Parathyroid adenoma (tissue), 2 donors: Measurements from ENCODE around the gene SIM1.
"Not testable (repeated sequence)": the region's sequence is repeated elsewhere in the genome, so short reads cannot be mapped to it uniquely, and the experiment has no call there.

ENCODE experiments used
- H2AFZ ChIP-seq: fragments of 300-600 bp; sonication (generic); one replicate; pipeline ENCODE4 v1.7.0; 2017; ENCODE audit warnings: antibody characterized with exemption, mild to moderate bottlenecking
- H3K27ac ChIP-seq: fragments of 300-600 bp; sonication (generic); one replicate; pipeline ENCODE4 v1.7.0; 2017
- H3K27me3 ChIP-seq: fragments of 300-600 bp; sonication (generic); one replicate; pipeline ENCODE4 v1.7.0; 2017; ENCODE audit warnings: low read length; ENCODE audit not compliant: control insufficient read depth, insufficient read depth
- H3K36me3 ChIP-seq: fragments of 300-600 bp; sonication (generic); one replicate; pipeline ENCODE4 v1.7.0; 2017; ENCODE audit warnings: low read length; ENCODE audit not compliant: control insufficient read depth, insufficient read depth
- H3K4me1 ChIP-seq: fragments of 300-600 bp; sonication (generic); one replicate; pipeline ENCODE4 v1.7.0; 2017; ENCODE audit warnings: control low read depth
- H3K4me2 ChIP-seq: fragments of 300-600 bp; sonication (generic); one replicate; pipeline ENCODE4 v1.7.0; 2017; ENCODE audit warnings: low read length
- H3K4me3 ChIP-seq: fragments of 300-600 bp; sonication (generic); one replicate; pipeline ENCODE4 v1.7.0; 2017; ENCODE audit warnings: low read depth, low read length
- H3K79me2 ChIP-seq: fragments of 300-600 bp; sonication (generic); one replicate; pipeline ENCODE4 v1.7.0; 2017; ENCODE audit warnings: control low read depth
- H3K9ac ChIP-seq: fragments of 300-600 bp; sonication (generic); one replicate; pipeline ENCODE4 v1.7.0; 2017; ENCODE audit warnings: mild to moderate bottlenecking
- H3K9me3 ChIP-seq: fragments of 300-600 bp; sonication (generic); one replicate; pipeline ENCODE4 v1.7.0; 2017; ENCODE audit warnings: low read length; ENCODE audit not compliant: control insufficient read depth
- TF ChIP-seq, protein P1 (sequence below): fragments of 300-600 bp; sonication (generic); IDR thresholded peaks from one replicate; pipeline ENCODE4 v1.7.0; 2017; ENCODE audit warnings: antibody characterized with exemption, mild to moderate bottlenecking
- donor health status: primary hyperparathyroidism.

The SIM1 gene

DNA sequence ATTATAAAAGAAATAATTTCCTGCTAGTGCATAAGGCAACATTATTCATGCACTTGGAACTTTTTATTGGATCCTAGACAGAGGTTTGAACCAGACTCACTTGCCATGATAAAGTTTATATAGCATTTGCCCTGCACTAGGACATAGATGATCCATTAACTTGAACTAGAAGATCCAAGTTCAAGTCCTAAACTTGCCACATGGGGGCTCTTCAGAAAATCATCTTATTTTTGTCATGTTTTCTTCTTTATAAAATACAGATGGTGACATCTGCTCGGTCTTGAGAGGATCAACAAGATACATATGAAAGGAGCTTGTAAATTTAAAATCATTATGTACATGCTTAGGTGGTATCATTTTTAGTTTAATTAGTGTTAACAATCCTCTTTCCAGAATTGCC, 94.5 kb downstream of the SIM1 start:
- H3K9ac ChIP-seq, result no peak overlapping the region
- no peaks in the 10 kb centered on the region for H3K36me3 ChIP-seq
- TF ChIP-seq, protein P1, sequence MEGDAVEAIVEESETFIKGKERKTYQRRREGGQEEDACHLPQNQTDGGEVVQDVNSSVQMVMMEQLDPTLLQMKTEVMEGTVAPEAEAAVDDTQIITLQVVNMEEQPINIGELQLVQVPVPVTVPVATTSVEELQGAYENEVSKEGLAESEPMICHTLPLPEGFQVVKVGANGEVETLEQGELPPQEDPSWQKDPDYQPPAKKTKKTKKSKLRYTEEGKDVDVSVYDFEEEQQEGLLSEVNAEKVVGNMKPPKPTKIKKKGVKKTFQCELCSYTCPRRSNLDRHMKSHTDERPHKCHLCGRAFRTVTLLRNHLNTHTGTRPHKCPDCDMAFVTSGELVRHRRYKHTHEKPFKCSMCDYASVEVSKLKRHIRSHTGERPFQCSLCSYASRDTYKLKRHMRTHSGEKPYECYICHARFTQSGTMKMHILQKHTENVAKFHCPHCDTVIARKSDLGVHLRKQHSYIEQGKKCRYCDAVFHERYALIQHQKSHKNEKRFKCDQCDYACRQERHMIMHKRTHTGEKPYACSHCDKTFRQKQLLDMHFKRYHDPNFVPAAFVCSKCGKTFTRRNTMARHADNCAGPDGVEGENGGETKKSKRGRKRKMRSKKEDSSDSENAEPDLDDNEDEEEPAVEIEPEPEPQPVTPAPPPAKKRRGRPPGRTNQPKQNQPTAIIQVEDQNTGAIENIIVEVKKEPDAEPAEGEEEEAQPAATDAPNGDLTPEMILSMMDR, result no peak
- H3K4me1 ChIP-seq, result no peaks in the 10 kb centered on the region
- H3K27me3 ChIP-seq, result no peaks in the 10 kb centered on the region
- H2AFZ ChIP-seq, result no peak overlapping the region
- no peak overlapping the region for H3K27ac ChIP-seq
- no peaks in the 10 kb centered on the region for H3K9me3 ChIP-seq
- H3K79me2 ChIP-seq, result no peaks in the 10 kb centered on the region
- no peak overlapping the region for H3K4me3 ChIP-seq
- no peak overlapping the region for H3K4me2 ChIP-seq

DNA sequence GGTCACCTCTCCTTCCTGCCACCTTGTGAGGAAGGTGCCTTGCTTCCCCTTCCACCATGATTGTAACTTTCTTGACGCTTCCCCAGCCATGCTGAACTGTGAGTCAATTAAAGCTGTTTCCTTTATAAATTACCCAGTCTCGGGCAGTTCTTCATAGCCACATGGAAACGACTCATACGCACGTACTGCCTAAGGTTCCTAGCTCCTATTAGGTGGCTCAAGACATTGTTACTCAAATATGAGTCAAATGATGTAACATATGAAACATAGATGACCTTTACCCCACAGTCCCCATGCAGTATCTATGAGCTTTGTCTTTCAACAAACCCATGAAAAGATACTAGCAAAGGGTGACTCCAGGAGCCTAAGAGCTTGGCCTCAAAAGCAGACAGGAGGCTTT, 98.3 kb downstream of the SIM1 start:
- Histone ChIP-seq H3K27ac (no peak overlapping the region), H3K79me2 (no peaks in the 10 kb centered on the region), H2AFZ (no peak overlapping the region), H3K4me2 (no peak overlapping the region), H3K9me3 (no peaks in the 10 kb centered on the region), H3K27me3 (no peaks in the 10 kb centered on the region), H3K4me3 (no peak overlapping the region), H3K4me1 (no peaks in the 10 kb centered on the region), H3K9ac (no peak overlapping the region), H3K36me3 (no peaks in the 10 kb centered on the region)
- TF ChIP-seq, protein P1, result no peak

DNA sequence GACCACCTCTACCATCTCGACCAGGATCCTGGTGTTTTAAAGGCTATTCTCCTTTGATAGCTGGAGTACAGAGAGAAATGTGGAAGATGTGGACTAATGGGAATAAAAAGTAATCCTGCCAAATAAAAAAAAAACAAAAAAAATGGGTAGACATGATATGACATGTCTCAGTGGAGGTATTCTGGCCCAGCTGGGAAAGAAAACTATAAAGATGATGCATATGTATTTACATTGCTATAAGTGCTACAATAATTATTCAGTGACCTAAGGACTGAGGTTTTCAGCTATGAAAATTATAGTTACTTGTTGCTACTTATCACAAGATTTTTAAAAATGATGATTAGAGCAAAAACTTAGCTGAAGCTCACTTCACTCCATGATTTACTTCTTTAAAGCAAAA, 101.1 kb downstream of the SIM1 start:
- H3K27ac ChIP-seq, result no peak overlapping the region
- no peak overlapping the region for H3K9ac ChIP-seq
- H3K4me2 ChIP-seq, result no peak overlapping the region
- H3K79me2 ChIP-seq, result no peaks in the 10 kb centered on the region
- no peaks in the 10 kb centered on the region for H3K4me1 ChIP-seq
- no peaks in the 10 kb centered on the region for H3K9me3 ChIP-seq
- no peak overlapping the region for H2AFZ ChIP-seq
- no peaks in the 10 kb centered on the region for H3K36me3 ChIP-seq
- H3K27me3 ChIP-seq, result no peaks in the 10 kb centered on the region
- TF ChIP-seq, protein P1, result no peak
- no peak overlapping the region for H3K4me3 ChIP-seq

DNA sequence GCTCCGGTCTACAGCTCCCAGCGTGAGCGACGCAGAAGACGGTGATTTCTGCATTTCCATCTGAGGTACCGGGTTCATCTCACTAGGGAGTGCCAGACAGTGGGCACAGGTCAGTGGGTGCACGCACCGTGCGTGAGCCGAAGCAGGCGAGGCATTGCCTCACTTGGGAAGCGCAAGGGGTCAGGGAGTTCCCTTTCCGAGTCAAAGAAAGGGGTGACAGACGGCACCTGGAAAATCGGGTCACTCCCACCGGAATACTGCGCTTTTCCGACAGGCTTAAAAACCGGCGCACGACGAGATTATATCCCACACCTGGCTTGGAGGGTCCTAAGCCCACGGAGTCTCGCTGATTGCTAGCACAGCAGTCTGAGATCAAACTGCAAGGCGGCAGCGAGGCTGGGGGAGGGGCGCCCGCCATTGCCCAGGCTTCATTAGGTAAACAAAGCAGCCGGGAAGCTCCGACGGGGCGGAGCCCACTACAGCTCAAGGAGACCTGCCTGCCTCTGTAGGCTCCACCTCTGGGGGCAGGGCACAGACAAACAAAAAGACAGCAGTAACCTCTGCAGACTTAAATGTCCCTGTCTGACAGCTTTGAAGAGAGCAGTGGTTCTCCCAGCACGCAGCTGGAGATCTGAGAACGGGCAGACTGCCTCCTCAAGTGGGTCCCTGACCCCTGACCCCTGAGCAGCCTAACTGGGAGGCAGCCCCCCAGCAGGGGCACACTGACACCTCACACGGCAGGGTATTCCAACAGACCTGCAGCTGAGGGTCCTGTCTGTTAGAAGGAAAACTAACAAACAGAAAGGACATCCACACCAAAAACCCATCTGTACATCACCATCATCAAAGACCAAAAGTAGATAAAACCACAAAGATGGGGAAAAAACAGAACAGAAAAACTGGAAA, 109.7 kb downstream of the SIM1 start:
- H3K79me2 ChIP-seq, result not testable (repeated sequence)

DNA sequence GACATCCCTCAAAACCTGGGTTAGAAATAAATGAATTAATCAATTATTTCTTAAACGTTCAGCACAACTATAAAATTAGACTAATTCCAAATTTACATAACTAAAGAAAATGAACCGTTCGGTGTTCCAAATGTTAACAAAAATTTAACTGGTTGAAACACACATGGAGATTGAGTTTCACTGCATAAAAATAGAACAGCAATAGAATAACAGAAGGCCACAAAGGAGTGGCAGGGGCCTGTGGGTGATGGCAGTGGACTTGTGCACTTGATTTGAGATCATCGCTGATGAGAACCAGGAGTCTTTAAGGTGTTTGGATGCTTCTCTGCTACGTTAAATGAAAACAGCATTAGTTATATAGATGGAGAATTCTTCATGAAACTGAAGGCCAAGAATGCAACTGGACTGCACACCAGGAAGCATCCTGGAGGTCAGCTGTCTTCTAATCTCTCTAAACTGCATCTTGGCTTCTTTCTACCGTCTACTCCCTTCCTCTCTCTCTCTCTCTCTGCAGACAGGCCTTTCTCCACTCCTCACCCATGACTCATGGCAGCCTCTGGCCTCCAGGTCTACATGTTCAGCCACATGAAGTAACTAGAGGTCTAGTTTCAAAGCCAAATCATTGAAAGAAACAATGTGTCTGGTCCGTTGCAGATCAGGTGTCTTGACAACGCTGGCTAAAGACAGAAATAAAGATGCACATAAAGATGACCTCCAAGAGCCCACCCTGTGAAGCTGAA, 111.3 kb downstream of the SIM1 start:
- Histone ChIP-seq H3K27ac (no peak overlapping the region), H3K9ac (no peak overlapping the region), H3K4me3 (no peak overlapping the region), H3K4me2 (no peak overlapping the region), H3K4me1 (no peaks in the 10 kb centered on the region), H2AFZ (no peak overlapping the region), H3K9me3 (no peaks in the 10 kb centered on the region), H3K36me3 (no peaks in the 10 kb centered on the region), H3K27me3 (no peaks in the 10 kb centered on the region), H3K79me2 (no peaks in the 10 kb centered on the region)
- TF ChIP-seq, protein P1, result no peak

More for the DNA sequence above, 109.7 kb downstream of the SIM1 start:
- H3K36me3 ChIP-seq, H3K4me1 ChIP-seq, H3K9me3 ChIP-seq, H3K27ac ChIP-seq, H2AFZ ChIP-seq, H3K4me2 ChIP-seq, H3K27me3 ChIP-seq, H3K9ac ChIP-seq, H3K4me3 ChIP-seq: not testable (repeated sequence)
